Peyer's patch (tissue), 4 donors: ENCODE data around the gene NRXN3.

ENCODE experiments used
- POLR2A ChIP-seq, 2 donors: fragments of 450-650 bp; IDR thresholded peaks; one replicate each; pipeline ENCODE4 v1.5.1; 2017; ENCODE audit warnings: antibody characterized with exemption in 2 of 2, mild to moderate bottlenecking in 2 of 2, moderate library complexity in 2 of 2
- TF ChIP-seq, protein P1 (sequence below), 6 experiments: fragments of 450-650 bp in 4 of 6; fragments of 200-600 bp in 2 of 6; sonication (generic) in 1 of 6; IDR thresholded peaks; one replicate each; pipeline ENCODE4 v1.5.1; 2017 to 2019; ENCODE audit warnings: antibody characterized with exemption in 6 of 6, mild to moderate bottlenecking in 3 of 6, moderate library complexity in 1 of 6

DNA sequence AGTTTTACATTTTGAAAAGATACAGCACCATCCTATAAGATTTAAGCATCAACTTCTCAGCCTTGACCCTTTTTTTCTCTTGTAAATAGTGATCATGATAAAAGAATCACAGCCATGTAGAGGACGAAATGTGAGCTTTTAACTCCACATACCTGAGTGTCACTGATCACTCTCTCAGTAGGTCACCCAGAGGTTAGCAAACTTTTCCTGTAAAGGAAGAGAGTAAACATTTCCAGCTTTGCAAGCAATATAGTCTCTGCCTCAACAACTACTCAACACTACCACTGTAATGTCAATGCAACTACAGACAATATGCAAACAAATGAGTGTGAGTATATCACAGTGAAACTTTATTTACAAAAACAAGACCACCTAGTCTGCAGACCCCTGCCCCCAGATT, 1129.0 kb downstream of the NRXN3 start:
- TF ChIP-seq, protein P1, sequence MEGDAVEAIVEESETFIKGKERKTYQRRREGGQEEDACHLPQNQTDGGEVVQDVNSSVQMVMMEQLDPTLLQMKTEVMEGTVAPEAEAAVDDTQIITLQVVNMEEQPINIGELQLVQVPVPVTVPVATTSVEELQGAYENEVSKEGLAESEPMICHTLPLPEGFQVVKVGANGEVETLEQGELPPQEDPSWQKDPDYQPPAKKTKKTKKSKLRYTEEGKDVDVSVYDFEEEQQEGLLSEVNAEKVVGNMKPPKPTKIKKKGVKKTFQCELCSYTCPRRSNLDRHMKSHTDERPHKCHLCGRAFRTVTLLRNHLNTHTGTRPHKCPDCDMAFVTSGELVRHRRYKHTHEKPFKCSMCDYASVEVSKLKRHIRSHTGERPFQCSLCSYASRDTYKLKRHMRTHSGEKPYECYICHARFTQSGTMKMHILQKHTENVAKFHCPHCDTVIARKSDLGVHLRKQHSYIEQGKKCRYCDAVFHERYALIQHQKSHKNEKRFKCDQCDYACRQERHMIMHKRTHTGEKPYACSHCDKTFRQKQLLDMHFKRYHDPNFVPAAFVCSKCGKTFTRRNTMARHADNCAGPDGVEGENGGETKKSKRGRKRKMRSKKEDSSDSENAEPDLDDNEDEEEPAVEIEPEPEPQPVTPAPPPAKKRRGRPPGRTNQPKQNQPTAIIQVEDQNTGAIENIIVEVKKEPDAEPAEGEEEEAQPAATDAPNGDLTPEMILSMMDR (IDR thresholded peaks at IDR 0.05), result no peak
- no peak for TF ChIP-seq POLR2A (IDR thresholded peaks at IDR 0.05)
